8988T (cell line): ENCODE measurements around the gene ROGDI.
"Not testable (repeated sequence)": the region's sequence is repeated elsewhere in the genome, so short reads cannot be mapped to it uniquely, and the experiment has no call there.

Source experiments
- DNase-seq: peaks from one replicate; pipeline ENCODE4 v3.0.0; 2011

ROGDI gene

GRCh38 chr16:4790261-4790660 is 12.2 kb downstream of the ROGDI start:
- no peak for DNase-seq

DNA sequence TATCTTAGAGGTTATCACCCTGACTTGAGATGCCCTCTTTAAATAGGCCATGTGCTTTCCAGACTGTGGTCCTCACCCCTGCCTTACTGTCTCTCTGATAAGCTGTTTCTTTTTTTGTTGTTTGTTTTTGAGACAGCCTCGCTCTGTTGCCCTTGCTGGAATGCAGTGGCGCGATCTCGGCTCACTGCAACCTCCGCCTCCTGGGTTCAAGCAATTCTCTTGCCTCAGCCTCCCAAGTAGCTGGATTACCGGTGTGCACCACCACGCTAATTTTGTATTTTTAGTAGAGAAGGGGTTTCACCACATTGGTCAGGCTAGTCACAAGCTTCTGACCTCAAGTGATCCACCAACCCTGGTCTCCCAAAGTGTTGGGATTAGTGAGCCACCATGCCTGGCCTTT is 13.5 kb downstream of the ROGDI start:
- no peak for DNase-seq

GRCh38 chr16:4788489-4788889 is 13.9 kb downstream of the ROGDI start:
- no peak for DNase-seq

DNA sequence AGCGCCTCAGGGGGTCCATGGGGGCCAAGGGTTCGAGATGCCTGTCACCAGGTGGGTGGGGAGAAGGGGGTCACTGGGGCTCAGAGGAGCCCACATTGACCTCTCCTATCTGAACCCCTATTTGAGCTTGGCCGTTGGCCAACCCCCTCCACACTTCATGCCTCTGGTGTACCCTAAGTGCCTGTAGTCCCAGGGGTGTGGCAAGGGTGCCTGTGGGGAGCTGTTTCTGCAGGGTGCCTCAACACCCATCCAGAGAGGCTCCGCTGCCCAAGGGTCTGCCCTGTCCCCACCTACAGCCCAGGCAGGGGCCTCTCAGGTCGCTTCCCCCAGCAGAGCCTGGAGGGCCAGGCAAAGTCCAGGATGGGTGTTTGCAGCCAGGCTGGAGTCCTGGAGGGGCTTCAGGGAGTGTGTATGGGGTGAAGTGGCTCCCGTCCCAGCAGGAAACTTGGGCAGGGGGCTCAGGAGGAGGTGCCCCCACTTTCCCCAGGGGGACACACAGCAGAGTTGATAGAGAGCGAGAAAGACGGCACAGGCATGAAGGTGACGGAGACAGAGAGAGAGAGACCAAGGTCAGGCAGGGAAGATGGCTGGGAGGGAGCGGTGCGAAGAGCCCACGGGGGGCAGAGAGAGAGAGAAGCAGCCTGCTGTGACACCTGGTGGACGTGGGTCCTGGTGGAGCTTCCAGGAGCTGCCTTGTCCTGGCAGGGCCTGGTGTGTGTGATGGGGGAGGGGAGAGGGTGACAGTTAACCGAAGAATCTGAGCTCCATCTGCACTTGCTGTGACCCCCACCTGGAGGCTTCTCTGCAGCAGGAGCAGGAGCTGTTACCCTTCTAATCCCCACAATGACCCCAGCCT is 14.6 kb downstream of the ROGDI start, which contains the start of gene SEPTIN12:
SEPTIN12 (minus strand) TSS at position 719 of the 856 bp plus-strand sequence; CDS start at position 19, 700 bp downstream.
- DNase-seq: no peak

GRCh38 chr16:4787068-4787467 is 15.4 kb downstream of the ROGDI start:
- no peak for DNase-seq

DNA sequence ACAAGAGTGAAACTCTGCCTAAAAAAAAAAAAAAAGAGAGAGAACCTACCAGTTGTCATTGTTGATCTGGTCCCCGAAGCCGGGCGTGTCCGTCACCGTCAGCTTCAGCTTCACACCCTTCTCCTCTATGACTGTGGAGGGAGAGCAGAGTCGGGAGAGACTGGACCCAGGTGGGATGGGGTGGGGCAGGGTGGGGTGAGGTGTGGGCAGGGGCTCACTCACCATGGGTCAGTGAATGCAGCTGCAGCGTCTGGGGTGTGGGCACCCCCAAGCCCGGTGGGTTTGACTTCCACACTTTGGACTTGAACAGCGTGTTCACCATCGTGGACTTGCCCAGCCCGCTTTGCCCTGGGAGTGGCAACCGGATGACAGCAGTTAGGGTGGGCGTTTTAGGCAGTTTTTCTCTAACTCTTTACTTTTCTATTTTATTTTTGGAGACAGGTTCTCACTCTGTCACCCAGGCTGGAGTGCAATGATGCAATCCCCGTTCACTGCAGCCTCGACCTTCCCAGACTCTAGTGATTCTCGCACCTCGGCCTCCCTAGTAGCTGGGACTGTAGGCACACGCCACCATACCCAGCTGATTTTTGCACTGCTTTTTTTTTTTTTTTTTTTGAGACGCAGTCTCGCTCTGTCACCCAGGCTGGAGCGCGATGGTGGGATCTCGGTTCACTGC is 16.5 kb downstream of the ROGDI start:
- no peak for DNase-seq

- not testable (repeated sequence) for DNase-seq
Observed at GRCh38 chr16:4784444-4784987, 17.9 kb downstream of the ROGDI start.

DNA sequence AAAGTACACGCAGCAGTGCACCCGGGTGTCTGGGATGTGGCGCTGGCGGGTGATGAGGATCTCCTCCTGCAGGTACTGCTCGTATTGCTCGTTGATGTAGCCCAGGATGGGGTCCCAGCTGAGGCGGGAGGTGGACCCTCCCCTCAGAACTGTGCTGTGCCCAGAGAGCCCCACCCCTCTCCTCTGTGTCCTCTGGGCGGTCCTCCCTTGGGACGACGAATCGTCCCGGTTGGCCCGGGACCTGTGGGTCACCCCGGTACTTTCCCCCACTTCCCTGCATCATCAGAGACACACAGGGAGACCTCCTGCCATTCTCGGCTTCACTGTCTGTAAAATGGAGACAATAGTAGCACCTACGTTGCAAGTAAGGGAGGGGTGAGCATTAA is 18.5 kb downstream of the ROGDI start:
- no peak for DNase-seq

DNA sequence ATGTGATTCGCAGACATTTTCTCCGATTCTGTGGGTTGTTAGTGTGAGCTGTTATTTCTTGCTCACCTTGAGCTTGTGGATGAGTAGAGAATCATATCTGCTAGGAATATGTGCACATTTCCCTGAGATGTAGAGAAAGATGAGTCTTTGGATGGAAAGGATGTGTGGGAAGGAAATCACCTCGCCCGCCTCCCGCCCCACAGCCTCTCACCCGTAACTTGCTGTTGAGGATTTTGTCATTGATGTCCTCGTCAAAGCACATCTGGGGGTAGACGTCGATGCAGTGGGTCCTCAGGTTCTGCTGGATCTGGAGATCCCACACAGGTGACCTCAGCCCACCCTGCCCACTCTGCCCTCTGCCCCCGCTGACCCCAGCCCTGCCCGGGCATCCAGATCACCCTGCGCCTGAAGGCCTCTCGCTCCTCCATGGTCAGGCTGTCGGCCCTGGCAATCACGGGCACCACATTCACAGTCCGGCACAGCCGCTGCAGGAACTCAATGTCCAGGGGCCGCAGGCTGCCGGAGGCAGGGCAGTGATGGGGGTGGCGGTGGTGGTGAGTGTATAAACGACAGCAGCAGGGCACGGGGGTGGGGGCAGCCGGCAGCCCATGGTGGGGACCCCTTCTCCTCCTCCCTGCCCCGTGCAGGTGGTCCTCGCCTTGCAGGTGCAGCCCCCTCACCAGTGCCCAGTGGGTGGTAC is 19.0 kb downstream of the ROGDI start:
- DNase-seq: no peak

- no peak for DNase-seq
Observed at GRCh38 chr16:4780235-4780634, 22.2 kb downstream of the ROGDI start.

DNA sequence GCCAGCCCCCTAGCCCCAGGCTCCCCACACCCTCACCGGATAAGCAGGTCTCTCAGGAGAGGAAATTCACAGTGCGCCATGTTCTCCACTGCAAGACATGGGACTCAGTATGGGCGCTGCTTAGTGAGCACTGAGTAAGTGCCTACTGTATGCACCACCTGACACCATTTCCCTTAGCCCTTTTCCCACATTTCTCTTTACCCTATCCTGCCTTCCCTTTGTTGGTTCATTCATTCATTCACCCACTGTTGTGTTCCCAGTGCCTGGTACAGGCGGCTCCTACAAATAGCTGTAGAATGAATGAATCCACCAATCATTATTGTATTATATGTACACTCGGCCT is 24.4 kb downstream of the ROGDI start:
- DNase-seq: no peak

GRCh38 chr16:4777339-4778049 is 24.9 kb downstream of the ROGDI start:
- DNase-seq: no peak

DNA sequence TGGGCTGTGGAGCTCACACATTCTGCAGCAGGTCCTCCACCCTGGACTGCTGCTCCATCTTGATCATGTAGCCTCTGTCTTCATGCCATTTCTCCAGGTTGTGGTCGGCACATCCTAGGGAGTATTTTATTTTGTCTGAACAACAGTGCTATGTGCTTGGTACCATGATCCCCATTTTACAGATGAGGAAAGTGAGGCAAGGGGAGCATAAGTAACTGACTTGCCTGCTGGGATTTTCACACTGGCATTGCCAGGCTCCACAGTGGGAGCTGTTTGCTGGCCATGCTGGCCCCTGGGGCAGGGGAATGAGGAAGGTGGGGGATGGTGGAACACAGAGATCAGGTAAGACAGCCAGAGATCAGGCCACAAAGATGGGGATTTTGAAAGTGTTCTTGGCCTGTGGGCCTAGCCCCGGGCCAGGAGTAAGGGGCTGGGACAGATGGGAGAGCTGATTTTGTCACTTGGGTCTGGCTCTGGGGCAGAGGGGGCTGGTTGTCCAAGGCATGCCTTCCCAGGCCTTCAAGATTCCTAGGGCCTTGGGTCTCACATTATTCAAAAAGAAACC is 26.2 kb downstream of the ROGDI start:
- no peak for DNase-seq

GRCh38 chr16:4775005-4775404 is 27.4 kb downstream of the ROGDI start:
- DNase-seq: no peak

GRCh38 chr16:4772351-4772750 is 30.1 kb downstream of the ROGDI start:
- DNase-seq: no peak

GRCh38 chr16:4771646-4772045 is 30.8 kb downstream of the ROGDI start:
- DNase-seq: no peak

DNA sequence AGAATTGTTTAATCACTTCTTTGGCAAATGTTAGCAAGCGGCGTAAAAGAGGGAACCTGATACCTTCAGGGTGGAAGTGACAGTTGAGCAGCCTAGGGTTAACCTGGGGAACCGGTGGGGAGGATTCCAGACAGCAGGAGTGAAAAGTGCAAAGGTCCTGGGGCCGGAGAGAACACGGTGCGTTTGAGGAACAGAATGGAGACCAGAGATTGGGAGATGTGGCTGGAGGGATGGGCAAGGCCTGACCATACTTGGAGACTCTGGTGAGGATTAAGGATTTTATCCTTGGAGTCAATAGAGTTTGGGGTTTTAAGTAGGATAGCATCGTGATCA is 33.2 kb downstream of the ROGDI start:
- DNase-seq: no peak

GRCh38 chr16:4768549-4769305 is 33.7 kb downstream of the ROGDI start:
- DNase-seq: peak; percentile 75

GRCh38 chr16:4767872-4768548 is 34.4 kb downstream of the ROGDI start:
- no peak for DNase-seq

DNA sequence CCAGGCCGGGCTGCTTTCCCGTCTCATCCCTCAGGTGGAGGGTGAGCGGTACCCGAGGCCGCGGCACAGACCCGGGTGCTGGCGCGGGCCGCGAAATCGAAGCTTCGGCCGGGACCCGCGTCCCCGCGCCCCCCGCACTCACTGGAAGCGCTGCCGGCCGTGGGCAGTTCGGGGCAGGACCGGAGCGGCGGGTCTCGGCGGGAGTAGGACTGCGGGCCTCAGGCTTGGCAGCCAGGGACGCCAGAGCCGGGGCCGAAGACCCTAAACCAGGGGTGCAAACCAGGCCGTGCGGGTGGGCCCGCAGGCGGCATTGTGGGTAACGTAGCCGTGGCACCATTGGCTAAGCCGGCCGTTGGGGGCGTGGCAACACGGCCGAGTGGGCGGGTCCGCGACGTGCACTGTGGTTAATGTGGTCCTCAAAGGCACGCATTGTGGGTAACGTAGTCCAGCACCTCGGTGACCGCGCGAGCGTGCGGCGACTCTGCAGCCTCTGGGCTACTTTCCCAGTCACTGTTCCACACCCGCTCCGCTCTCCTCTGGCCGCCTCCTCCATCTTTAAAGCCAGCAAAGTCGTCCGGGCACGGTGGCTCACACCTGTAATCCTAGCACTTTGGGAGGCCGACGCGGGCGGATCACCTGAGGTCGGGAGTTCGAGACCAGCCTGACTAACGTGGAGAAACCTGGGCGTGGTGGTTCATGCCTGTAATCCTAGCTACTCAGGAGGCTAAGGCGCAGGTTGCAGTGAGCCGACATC is 35.4 kb downstream of the ROGDI start, which contains the start of gene ZNF500:
ZNF500 (minus strand) TSS at position 288 of the 754 bp plus-strand sequence. CDS start 1,184 bp downstream, outside the sequence.
- DNase-seq: peak; percentile 76
